ENCODE data around the gene ZBTB46. TPM values are rescaled to one million over a fixed set of nuclear protein-coding genes. Genes with fewer than 3 reads are reported as not detected.

ZBTB46 gene
- total and polyA plus RNA-seq, 10 of the 15 experiments (the other 5 are each of a cell fraction or from before 2014, with no cell fraction given) = 0.15 to 0.92 (median 0.34) TPM

GRCh38 chr20:63791497-63792156 is 39.4 kb downstream of the ZBTB46 start:
- SMC1A ChIA-PET (ENCODE audit: uncharacterized antibody, unreplicated experiment) = no interaction called here
- WGBS (ENCODE audit: insufficient coverage, insufficient replicate concordance, low lambda C conversion rate, missing lambda C conversion rate) = 72% methylated on average over 23 of the region's 23 CpGs
- intact Hi-C loops (cut with micrococcal nuclease; ENCODE audit: unreplicated experiment) (no loop called here), in situ Hi-C loops (cut with MboI) (no loop called here)
- no TSS peak for BruUV-seq (replicated peaks)
- no peak for DNase-seq (ENCODE audit: low read depth, low spot score)
- Histone ChIP-seq H3K4me3 (no peak overlapping the region), H3K4me2 (ENCODE audit: control insufficient read depth, insufficient read depth) (no peak overlapping the region), H3K27me3 (replicated peaks in 1 of 2; ENCODE audit: control insufficient read depth in 2 of 2, insufficient read depth in 2 of 2, low read length in 1 of 2) (no peaks in the 10 kb centered on the region), H4K20me1 (ENCODE audit: control insufficient read depth, insufficient read depth) (no peaks in the 10 kb centered on the region), H3K9me3 (replicated peaks; ENCODE audit: control insufficient read depth, insufficient read depth, low read length) (no peaks in the 10 kb centered on the region), H3K36me3 (ENCODE audit: control insufficient read depth in 2 of 2, insufficient read depth in 2 of 2, low read length in 1 of 2) (no peaks in the 10 kb centered on the region), H3K4me1 (ENCODE audit: control insufficient read depth, insufficient read depth, low read length) (no peaks in the 10 kb centered on the region), H3K79me2 (ENCODE audit: control insufficient read depth, insufficient read depth, low read length) (no peaks in the 10 kb centered on the region), H3K9ac (ENCODE audit: control insufficient read depth, insufficient read depth, low read length) (no peak overlapping the region), H3K27ac (ENCODE audit: control insufficient read depth, insufficient read depth) (no peak overlapping the region), H2AFZ (ENCODE audit: control insufficient read depth, low read depth, low read length) (no peak overlapping the region)
- CTCF ChIA-PET = interaction anchor here (1.5 kb wide), 1 partner anchor 72 kb away, joined by 3 read pairs; no protein-coding TSS in a partner anchor
- RAD21 ChIA-PET (ENCODE audit: unreplicated experiment) = interaction anchor here (0.6 kb wide), 2 partner anchors 189 to 346 kb away, joined by 3 read pairs; partner anchors contain the start of gene PRPF6
- POLR2A ChIA-PET = interaction anchor here (0.7 kb wide), 1 partner anchor 93 kb away, joined by 3 read pairs; no protein-coding TSS in a partner anchor
- no peak for FAIRE-seq
- no peak for TF ChIP-seq POU2F2 (IDR thresholded peaks at IDR 0.05; ENCODE audit: borderline replicate concordance, low read depth, low read length)
- TF ChIP-seq BHLHE40 (IDR thresholded peaks at IDR 0.05; ENCODE audit: borderline replicate concordance in 1 of 2, low read depth in 2 of 2, low read length in 1 of 2) = no peak
- TF ChIP-seq CBX5 (IDR thresholded peaks at IDR 0.05; ENCODE audit: low read depth) = no peak
- no peak for TF ChIP-seq JUNB (IDR thresholded peaks at IDR 0.05)
- TF ChIP-seq, protein P1, sequence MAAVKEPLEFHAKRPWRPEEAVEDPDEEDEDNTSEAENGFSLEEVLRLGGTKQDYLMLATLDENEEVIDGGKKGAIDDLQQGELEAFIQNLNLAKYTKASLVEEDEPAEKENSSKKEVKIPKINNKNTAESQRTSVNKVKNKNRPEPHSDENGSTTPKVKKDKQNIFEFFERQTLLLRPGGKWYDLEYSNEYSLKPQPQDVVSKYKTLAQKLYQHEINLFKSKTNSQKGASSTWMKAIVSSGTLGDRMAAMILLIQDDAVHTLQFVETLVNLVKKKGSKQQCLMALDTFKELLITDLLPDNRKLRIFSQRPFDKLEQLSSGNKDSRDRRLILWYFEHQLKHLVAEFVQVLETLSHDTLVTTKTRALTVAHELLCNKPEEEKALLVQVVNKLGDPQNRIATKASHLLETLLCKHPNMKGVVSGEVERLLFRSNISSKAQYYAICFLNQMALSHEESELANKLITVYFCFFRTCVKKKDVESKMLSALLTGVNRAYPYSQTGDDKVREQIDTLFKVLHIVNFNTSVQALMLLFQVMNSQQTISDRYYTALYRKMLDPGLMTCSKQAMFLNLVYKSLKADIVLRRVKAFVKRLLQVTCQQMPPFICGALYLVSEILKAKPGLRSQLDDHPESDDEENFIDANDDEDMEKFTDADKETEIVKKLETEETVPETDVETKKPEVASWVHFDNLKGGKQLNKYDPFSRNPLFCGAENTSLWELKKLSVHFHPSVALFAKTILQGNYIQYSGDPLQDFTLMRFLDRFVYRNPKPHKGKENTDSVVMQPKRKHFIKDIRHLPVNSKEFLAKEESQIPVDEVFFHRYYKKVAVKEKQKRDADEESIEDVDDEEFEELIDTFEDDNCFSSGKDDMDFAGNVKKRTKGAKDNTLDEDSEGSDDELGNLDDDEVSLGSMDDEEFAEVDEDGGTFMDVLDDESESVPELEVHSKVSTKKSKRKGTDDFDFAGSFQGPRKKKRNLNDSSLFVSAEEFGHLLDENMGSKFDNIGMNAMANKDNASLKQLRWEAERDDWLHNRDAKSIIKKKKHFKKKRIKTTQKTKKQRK (IDR thresholded peaks at IDR 0.05; ENCODE audit: low read depth, low read length) = no peak
- no peak for TF ChIP-seq SP1 (IDR thresholded peaks at IDR 0.05; ENCODE audit: low read depth, low read length)
- no peak for TF ChIP-seq NFXL1 (IDR thresholded peaks at IDR 0.05; ENCODE audit: borderline replicate concordance)
- no peak for TF ChIP-seq FOS (IDR thresholded peaks at IDR 0.05; ENCODE audit: borderline replicate concordance, extremely low read depth, insufficient read length)
- no peak for TF ChIP-seq ATF7 (IDR thresholded peaks at IDR 0.05; ENCODE audit: low read depth)
- TF ChIP-seq TCF12 (IDR thresholded peaks at IDR 0.05; ENCODE audit: low read depth, low read length) = no peak
- TF ChIP-seq SREBF1 (IDR thresholded peaks at IDR 0.05; ENCODE audit: low read length) = no peak
- no peak for TF ChIP-seq SIN3A (IDR thresholded peaks at IDR 0.05; ENCODE audit: low read depth, low read length)
- no peak for TF ChIP-seq ZNF384 (IDR thresholded peaks at IDR 0.05; ENCODE audit: borderline replicate concordance, low read depth, low read length)
- no peak for TF ChIP-seq SUZ12 (IDR thresholded peaks at IDR 0.05; ENCODE audit: unreplicated experiment)
- TF ChIP-seq, protein P2, sequence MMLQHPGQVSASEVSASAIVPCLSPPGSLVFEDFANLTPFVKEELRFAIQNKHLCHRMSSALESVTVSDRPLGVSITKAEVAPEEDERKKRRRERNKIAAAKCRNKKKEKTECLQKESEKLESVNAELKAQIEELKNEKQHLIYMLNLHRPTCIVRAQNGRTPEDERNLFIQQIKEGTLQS (IDR thresholded peaks at IDR 0.05; ENCODE audit: borderline replicate concordance, extremely low read depth, low read depth, low read length) = no peak
- TF ChIP-seq IRF5 (IDR thresholded peaks at IDR 0.05; ENCODE audit: borderline replicate concordance) = no peak
- no peak for TF ChIP-seq EZH2 (IDR thresholded peaks at IDR 0.05; ENCODE audit: borderline replicate concordance, control insufficient read depth, low read depth, low read length)
- no peak for ATAC-seq

Data from GM12878 (cell line).